GM23248 (cell line): ENCODE measurements around the gene ST7. TPM values are rescaled to one million over a fixed set of nuclear protein-coding genes. Genes with fewer than 3 reads are reported as not detected.

Experiments used
- DNase-seq: peaks from one replicate; pipeline ENCODE4 v3.0.0-alpha.2; 2015
- H2AFZ ChIP-seq: fragments of 200-600 bp; sonication (generic); 2 replicates; pipeline ENCODE4 v1.6.1; 2016; ENCODE audit warnings: antibody characterized with exemption
- H3F3A ChIP-seq: fragments of 200-600 bp; sonication (generic); 2 replicates; pipeline ENCODE4 v1.6.1; 2016; ENCODE audit warnings: mild to moderate bottlenecking, antibody characterized with exemption, mixed run types; ENCODE audit not compliant: insufficient read depth
- H3K27ac ChIP-seq: fragments of 200-600 bp; sonication (generic); 2 replicates; pipeline ENCODE4 v1.5.1; 2016; ENCODE audit warnings: mild to moderate bottlenecking
- H3K27me3 ChIP-seq: fragments of 200-600 bp; sonication (generic); replicated peaks from 2 replicates; pipeline ENCODE4 v1.6.1; 2016; ENCODE audit warnings: mild to moderate bottlenecking; ENCODE audit not compliant: insufficient read depth
- H3K36me3 ChIP-seq: fragments of 200-600 bp; sonication (generic); 2 replicates; pipeline ENCODE4 v1.6.1; 2016; ENCODE audit warnings: low read depth, mild to moderate bottlenecking
- H3K4me1 ChIP-seq: fragments of 200-600 bp; sonication (generic); 2 replicates; pipeline ENCODE4 v1.6.1; 2016; ENCODE audit warnings: mild to moderate bottlenecking; ENCODE audit not compliant: insufficient read depth
- H3K4me2 ChIP-seq: fragments of 200-600 bp; sonication (generic); one replicate; pipeline ENCODE4 v1.6.1; 2016; ENCODE audit warnings: mild to moderate bottlenecking; ENCODE audit not compliant: unreplicated experiment
- H3K4me3 ChIP-seq: fragments of 200-600 bp; sonication (generic); 2 replicates; pipeline ENCODE4 v1.5.1; 2016; ENCODE audit warnings: mild to moderate bottlenecking
- H3K79me2 ChIP-seq: fragments of 200-600 bp; sonication (generic); 2 replicates; pipeline ENCODE4 v1.6.1; 2016; ENCODE audit warnings: mild to moderate bottlenecking; ENCODE audit not compliant: insufficient read depth
- H3K9ac ChIP-seq: fragments of 200-600 bp; sonication (generic); 2 replicates; pipeline ENCODE4 v1.6.1; 2016; ENCODE audit warnings: mild to moderate bottlenecking
- H3K9me2 ChIP-seq: fragments of 200-600 bp; sonication (generic); 2 replicates; pipeline ENCODE4 v1.6.1; 2016; ENCODE audit warnings: mixed run types, mild to moderate bottlenecking, moderate library complexity; ENCODE audit not compliant: insufficient read depth
- H3K9me3 ChIP-seq: fragments of 200-600 bp; sonication (generic); one replicate; pipeline ENCODE4 v1.6.1; 2017; ENCODE audit warnings: low read depth
- H4K20me1 ChIP-seq: fragments of 200-600 bp; sonication (generic); 2 replicates; pipeline ENCODE4 v1.6.0; 2016; ENCODE audit not compliant: insufficient read depth
- EZH2 ChIP-seq: fragments of 200-600 bp; sonication (generic); IDR thresholded peaks from 2 replicates; pipeline ENCODE4 v1.6.1; 2018; ENCODE audit warnings: antibody characterized with exemption, mild to moderate bottlenecking; ENCODE audit not compliant: insufficient read depth, poor library complexity, severe bottlenecking
- EZH2phosphoT487 ChIP-seq: fragments of 200-600 bp; sonication (generic); IDR thresholded peaks from 2 replicates; pipeline ENCODE4 v1.6.1; 2018; ENCODE audit warnings: antibody characterized with exemption, moderate library complexity, mild to moderate bottlenecking, low read depth; ENCODE audit not compliant: insufficient read depth
- WGBS, 2 experiments: methylation state at CpG; one replicate each; pipeline ENCODE4 v1.1.6; 2015 to 2017; ENCODE audit warnings: low lambda C conversion rate in 2 of 2, low coverage in 1 of 2; ENCODE audit errors: missing lambda C conversion rate in 2 of 2; 5-methylcytosine and 5-hydroxymethylcytosine counted together
- in situ Hi-C: fragments of 300-500 bp; cut with MboI; formaldehyde crosslinking; loops from 2 replicates; pipeline ENCODE4 v1.15.0; 2020
- polyA plus RNA-seq: library from polyadenylated mRNA; unstranded; fragments of >200 nt; fragmentation: Nextera tagmentation; extraction: Ambion mirVana; gene quantifications from 2 replicates; pipeline ENCODE4 v1.2.1, GENCODE V29; 2016
- total RNA-seq: library from RNA; depleted of rRNA; stranded (reverse); fragments of >200 nt; shearing (Covaris generic); gene quantifications from 2 replicates; pipeline ENCODE4 v1.2.3, GENCODE V29; 2014

The ST7 gene
- total and polyA plus RNA-seq, 2 experiments from 2014 or later = 17.8 to 21.9 TPM

DNA sequence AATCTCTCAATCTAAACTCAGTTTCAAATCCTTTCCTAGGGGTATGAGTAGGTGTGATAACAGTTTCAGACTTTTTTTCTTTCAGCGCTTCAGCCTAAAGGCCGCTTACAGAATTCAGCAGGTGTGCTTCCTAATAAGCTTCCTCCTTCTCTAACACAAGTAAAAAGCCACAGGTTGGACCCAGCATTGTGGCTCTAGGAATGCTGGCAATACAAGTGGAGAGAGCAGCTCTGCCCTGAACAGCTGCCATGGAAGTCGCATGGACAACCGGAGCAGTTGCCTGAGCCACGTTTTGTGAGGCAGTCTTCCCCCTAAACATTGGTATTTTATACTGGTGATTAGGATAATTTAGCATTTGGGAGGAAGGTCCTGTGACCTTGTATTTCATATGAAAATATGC, 83.5 kb downstream of the ST7 start:
- Histone ChIP-seq H3K9me2 (no peaks in the 10 kb centered on the region), H3F3A (peaks cover 19% of the 10 kb centered on the region), H3K27ac (no peak overlapping the region), H3K4me1 (peaks cover 17% of the 10 kb centered on the region), H4K20me1 (no peaks in the 10 kb centered on the region), H3K9me3 (no peaks in the 10 kb centered on the region), H3K27me3 (no peaks in the 10 kb centered on the region), H3K9ac (no peak overlapping the region), H3K4me2 (no peak overlapping the region), H3K36me3 (no peaks in the 10 kb centered on the region), H3K4me3 (no peak overlapping the region), H2AFZ (no peak overlapping the region), H3K79me2 (peaks cover 46% of the 10 kb centered on the region; the same call in 1 of the 2 replicates)
- 78 to 89% methylated on average over 5 of the region's 5 CpGs for WGBS, 2 experiments
- DNase-seq = no peak
- no peak for TF ChIP-seq EZH2
- TF ChIP-seq EZH2phosphoT487 = no peak
- in situ Hi-C loops = no loop called here

- WGBS, 2 experiments = 70 to 78% methylated on average over 2 of the region's 2 CpGs
- in situ Hi-C loops = no loop called here
Measured at GRCh38 chr7:117038408-117038807, 85.1 kb downstream of the ST7 start.

GRCh38 chr7:117041007-117041406, 87.7 kb downstream of the ST7 start:
- WGBS, 2 experiments = 58 to 66% methylated on average over 2 of the region's 2 CpGs
- Histone ChIP-seq H3K4me2 (no peak overlapping the region), H3K27me3 (no peaks in the 10 kb centered on the region), H3F3A (peaks cover 27% of the 10 kb centered on the region), H3K9ac (no peak overlapping the region), H3K4me1 (peaks cover 32% of the 10 kb centered on the region), H3K9me3 (no peaks in the 10 kb centered on the region), H3K9me2 (no peaks in the 10 kb centered on the region), H4K20me1 (no peaks in the 10 kb centered on the region), H3K36me3 (no peaks in the 10 kb centered on the region), H3K79me2 (peaks cover 34% of the 10 kb centered on the region), H3K27ac (peak overlapping the region; percentile 29), H3K4me3 (no peak overlapping the region), H2AFZ (no peak overlapping the region)
- no peak for TF ChIP-seq EZH2
- TF ChIP-seq EZH2phosphoT487 = no peak
- in situ Hi-C loops = no loop called here
- peak; percentile 73 for DNase-seq

More at GRCh38 chr7:117038408-117038807, 85.1 kb downstream of the ST7 start:
- no peak overlapping the region for H3K4me2 ChIP-seq
- H3K4me1 ChIP-seq = peaks cover 33% of the 10 kb centered on the region
- peaks cover 44% of the 10 kb centered on the region; the same call in 1 of the 2 replicates for H3K79me2 ChIP-seq
- TF ChIP-seq EZH2 (no peak), EZH2phosphoT487 (no peak)
- no peaks in the 10 kb centered on the region for H4K20me1 ChIP-seq
- H3F3A ChIP-seq = peaks cover 33% of the 10 kb centered on the region
- no peaks in the 10 kb centered on the region for H3K9me3 ChIP-seq
- H3K9me2 ChIP-seq = no peaks in the 10 kb centered on the region
- DNase-seq = no peak
- H3K9ac ChIP-seq = no peak overlapping the region
- no peaks in the 10 kb centered on the region for H3K27me3 ChIP-seq
- H2AFZ ChIP-seq = no peak overlapping the region
- H3K4me3 ChIP-seq = no peak overlapping the region
- no peak overlapping the region for H3K27ac ChIP-seq
- no peaks in the 10 kb centered on the region for H3K36me3 ChIP-seq

- in situ Hi-C loops = no loop called here
- H3K9me2 ChIP-seq = no peaks in the 10 kb centered on the region
- WGBS, 2 experiments = 78 to 81% methylated on average over 3 of the region's 3 CpGs
- H3K9me3 ChIP-seq = no peaks in the 10 kb centered on the region
- H3K4me1 ChIP-seq = peaks cover 32% of the 10 kb centered on the region
- H3K36me3 ChIP-seq = no peaks in the 10 kb centered on the region
- no peak overlapping the region for H2AFZ ChIP-seq
- peak overlapping the region; percentile 29; the same call in 1 of the 2 replicates for H3K27ac ChIP-seq
- no peaks in the 10 kb centered on the region for H4K20me1 ChIP-seq
- H3F3A ChIP-seq = peaks cover 27% of the 10 kb centered on the region
- peaks cover 35% of the 10 kb centered on the region for H3K79me2 ChIP-seq
- H3K9ac ChIP-seq = no peak overlapping the region
- H3K4me3 ChIP-seq = no peak overlapping the region
- no peak for TF ChIP-seq EZH2
- no peak overlapping the region for H3K4me2 ChIP-seq
- no peak for DNase-seq
- H3K27me3 ChIP-seq = no peaks in the 10 kb centered on the region
Measured at GRCh38 chr7:117041822-117042221, 88.5 kb downstream of the ST7 start.
